WTC11 (cell line): ENCODE results near the gene MAPK7. TPM values are rescaled to one million over a fixed set of nuclear protein-coding genes. Genes with fewer than 3 reads are reported as not detected.
A peak's percentile ranks its signal among the peaks of the same experiment; 100 is the strongest.

Experiments used
- ATAC-seq: fragments of 200-7000 bp; cut with Tn5 transposase; 2 replicates; pipeline ENCODE4 v1.10.0; 2021; ENCODE audit warnings: mild to moderate bottlenecking, moderate library complexity
- CTCF ChIA-PET: fragments of 300-600 bp; sonication (Branson Sonifier 250); formaldehyde crosslinking; loops from one replicate; lab custom pipeline; 2021; ENCODE audit warnings: antibody characterized with exemption; lab: Charles Lee
- POLR2A ChIA-PET: fragments of 350-600 bp; sonication (Branson Sonifier 250); formaldehyde crosslinking; loops from one replicate; lab custom pipeline; 2021; ENCODE audit warnings: antibody characterized with exemption; lab: Charles Lee
- DNase-seq: peaks from one replicate; pipeline ENCODE4 v3.0.0; 2021; ENCODE audit warnings: low spot score
- H3K27ac Mint-ChIP-seq: 2 replicates; pipeline ENCODE4 v1.8.0; 2021; ENCODE audit warnings: mixed read lengths
- H3K27me3 Mint-ChIP-seq: 2 replicates; pipeline ENCODE4 v1.8.0; 2021; ENCODE audit warnings: low read depth, mild to moderate bottlenecking, moderate library complexity, mixed read lengths
- H3K36me3 Mint-ChIP-seq: 2 replicates; pipeline ENCODE4 v1.8.0; 2021; ENCODE audit warnings: mixed read lengths
- H3K4me1 Mint-ChIP-seq: 2 replicates; pipeline ENCODE4 v1.8.0; 2022; ENCODE audit warnings: mixed read lengths
- H3K4me3 Mint-ChIP-seq: 2 replicates; pipeline ENCODE4 v1.8.0; 2021; ENCODE audit warnings: mild to moderate bottlenecking, moderate library complexity, mixed read lengths
- H3K9me3 Mint-ChIP-seq: 2 replicates; pipeline ENCODE4 v1.8.0; 2021; ENCODE audit warnings: mixed read lengths
- CTCF ChIP-seq: fragments of 200-600 bp; IDR thresholded peaks from 2 replicates; pipeline ENCODE4 v1.8.0; 2022; ENCODE audit warnings: antibody characterized with exemption
- E2F5 ChIP-seq: sonication (generic); formaldehyde crosslinking; IDR thresholded peaks from 2 replicates; pipeline ENCODE4 v1.8.1; 2022; ENCODE audit warnings: mild to moderate bottlenecking, moderate library complexity, missing genetic modification reagents
- FOXJ3 ChIP-seq: sonication (generic); formaldehyde crosslinking; IDR thresholded peaks from 2 replicates; pipeline ENCODE4 v1.9.0; 2021; ENCODE audit warnings: missing genetic modification reagents, mild to moderate bottlenecking, borderline replicate concordance
- FOXK1 ChIP-seq: sonication (generic); formaldehyde crosslinking; IDR thresholded peaks from 2 replicates; pipeline ENCODE4 v1.8.0; 2022; ENCODE audit warnings: mild to moderate bottlenecking, moderate library complexity, missing genetic modification reagents
- FOXP1 ChIP-seq: sonication (generic); formaldehyde crosslinking; IDR thresholded peaks from 2 replicates; pipeline ENCODE4 v1.8.0; 2022; ENCODE audit warnings: missing genetic modification reagents, mild to moderate bottlenecking, moderate library complexity, borderline replicate concordance
- GRHL2 ChIP-seq: fragments of 250-450 bp; sonication (Bioruptor Pico); IDR thresholded peaks from 2 replicates; pipeline ENCODE4 v1.8.0; 2022; ENCODE audit warnings: mild to moderate bottlenecking, moderate library complexity; ENCODE audit not compliant: insufficient replicate concordance, severe bottlenecking
- HMGA2 ChIP-seq: fragments of 250-450 bp; sonication (Bioruptor Pico); IDR thresholded peaks from 2 replicates; pipeline ENCODE4 v1.4.0; 2021; ENCODE audit warnings: mild to moderate bottlenecking, moderate library complexity
- JUN ChIP-seq: sonication (generic); formaldehyde crosslinking; IDR thresholded peaks from 2 replicates; pipeline ENCODE4 v1.8.0; 2023; ENCODE audit warnings: mild to moderate bottlenecking, missing genetic modification reagents
- NFATC4 ChIP-seq: fragments of 250-450 bp; sonication (Bioruptor Pico); IDR thresholded peaks from 2 replicates; pipeline ENCODE4 v1.9.0; 2021; ENCODE audit warnings: mild to moderate bottlenecking
- NFYB ChIP-seq: sonication (generic); formaldehyde crosslinking; conservative IDR thresholded peaks from 2 replicates; pipeline ENCODE4 v1.8.0; 2022; ENCODE audit warnings: low read depth, missing genetic modification reagents
- NR3C1 ChIP-seq: sonication (generic); formaldehyde crosslinking; conservative IDR thresholded peaks from 2 replicates; pipeline ENCODE4 v1.8.1; 2023; ENCODE audit warnings: low read depth, mild to moderate bottlenecking, missing genetic modification reagents
- RELA ChIP-seq: sonication (generic); formaldehyde crosslinking; IDR thresholded peaks from 2 replicates; pipeline ENCODE4 v1.8.1; 2022; ENCODE audit warnings: missing genetic modification reagents, mild to moderate bottlenecking, borderline replicate concordance
- RORB ChIP-seq: fragments of 250-450 bp; sonication (Bioruptor Pico); IDR thresholded peaks from 2 replicates; pipeline ENCODE4 v1.9.0; 2021; ENCODE audit warnings: mild to moderate bottlenecking
- SMAD3 ChIP-seq: sonication (generic); formaldehyde crosslinking; IDR thresholded peaks from 2 replicates; pipeline ENCODE4 v1.8.0; 2022; ENCODE audit warnings: missing genetic modification reagents, mild to moderate bottlenecking, borderline replicate concordance
- USF1 ChIP-seq: sonication (generic); formaldehyde crosslinking; IDR thresholded peaks from 2 replicates; pipeline ENCODE4 v1.8.0; 2022; ENCODE audit warnings: mild to moderate bottlenecking, missing genetic modification reagents
- ZNF121 ChIP-seq: sonication (generic); formaldehyde crosslinking; IDR thresholded peaks from 2 replicates; pipeline ENCODE4 v1.8.0; 2023; ENCODE audit warnings: missing genetic modification reagents
- ZNF232 ChIP-seq: sonication (generic); formaldehyde crosslinking; IDR thresholded peaks from 2 replicates; pipeline ENCODE4 v1.8.0; 2022; ENCODE audit warnings: mild to moderate bottlenecking, missing genetic modification reagents
- ZNF396 ChIP-seq: fragments of 250-450 bp; sonication (Bioruptor Pico); IDR thresholded peaks from 2 replicates; pipeline ENCODE4 v1.8.0; 2021; ENCODE audit warnings: mild to moderate bottlenecking, moderate library complexity, borderline replicate concordance
- ZNF423 ChIP-seq: fragments of 250-450 bp; sonication (Bioruptor Pico); IDR thresholded peaks from 2 replicates; pipeline ENCODE4 v2.1.2; 2022; ENCODE audit warnings: mild to moderate bottlenecking, moderate library complexity
- ZNF512 ChIP-seq: sonication (generic); formaldehyde crosslinking; IDR thresholded peaks from 2 replicates; pipeline ENCODE4 v1.8.1; 2022; ENCODE audit warnings: missing genetic modification reagents, borderline replicate concordance
- total RNA-seq: library from RNA; stranded (reverse); gene quantifications from 3 replicates; pipeline ENCODE4 v1.2.3, GENCODE V29; 2021
- TF ChIP-seq, protein P1 (sequence below): sonication (generic); formaldehyde crosslinking; IDR thresholded peaks from 2 replicates; pipeline ENCODE4 v1.8.1; 2023; ENCODE audit warnings: mild to moderate bottlenecking, moderate library complexity, missing genetic modification reagents
- TF ChIP-seq, protein P2 (sequence below): fragments of 250-450 bp; sonication (Bioruptor Pico); IDR thresholded peaks from 2 replicates; pipeline ENCODE4 v2.1.2; 2022; ENCODE audit warnings: mild to moderate bottlenecking, moderate library complexity
- TF ChIP-seq, protein P3 (sequence below): sonication (generic); formaldehyde crosslinking; IDR thresholded peaks from 2 replicates; pipeline ENCODE4 v1.8.0; 2023; ENCODE audit warnings: missing genetic modification reagents
- TF ChIP-seq, protein P4 (sequence below): sonication (generic); formaldehyde crosslinking; IDR thresholded peaks from 2 replicates; pipeline ENCODE4 v1.8.0; 2022; ENCODE audit warnings: mild to moderate bottlenecking, missing genetic modification reagents
- TF ChIP-seq, protein P5 (sequence below): fragments of 250-450 bp; sonication (Bioruptor Pico); conservative IDR thresholded peaks from 2 replicates; pipeline ENCODE4 v1.9.0; 2021; ENCODE audit warnings: mild to moderate bottlenecking

MAPK7 gene
- total RNA-seq, 1 experiment from 2014 or later = 38.5 TPM

DNA sequence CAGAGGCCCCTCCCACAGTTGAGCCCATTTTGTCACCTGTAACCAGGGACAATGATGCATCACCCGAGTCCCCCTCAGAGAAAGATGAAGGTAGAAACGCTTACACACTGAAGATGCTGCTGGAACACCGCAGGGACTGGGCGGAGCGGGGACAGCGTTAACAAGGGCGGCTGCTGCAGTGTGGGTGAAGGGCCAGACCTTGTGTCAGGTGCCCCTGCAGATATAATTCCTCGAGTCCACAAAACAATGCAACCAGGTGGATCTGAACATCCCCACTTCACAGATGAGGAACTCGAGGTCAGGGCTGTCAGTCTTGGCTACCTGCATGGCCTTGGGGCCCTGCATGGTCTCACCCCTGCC, 6.3 kb upstream of the MAPK7 start:
- H3K27me3 Mint-ChIP-seq = no peaks in the 10 kb centered on the region
- ChIA-PET POLR2A (no interaction called here), CTCF (interaction anchor here (0.6 to 1.6 kb wide), 2 partner anchors 9 to 389 kb away, joined by 3 to 5 read pairs; partner anchors contain the start of gene B9D1)
- no peak for ATAC-seq
- H3K27ac Mint-ChIP-seq = no peak overlapping the region
- peaks cover 6% of the 10 kb centered on the region for H3K4me1 Mint-ChIP-seq
- TF ChIP-seq FOXK1 (no peak), ZNF232 (CRISPR knock-in tag) (no peak), FOXP1 (no peak), ZNF121 (no peak), NFYB (no peak), SMAD3 (CRISPR knock-in tag) (no peak), FOXJ3 (no peak), CTCF (no peak), E2F5 (CRISPR knock-in tag) (no peak), ZNF512 (no peak), GRHL2 (no peak), NFATC4 (no peak)
- TF ChIP-seq, protein P1, sequence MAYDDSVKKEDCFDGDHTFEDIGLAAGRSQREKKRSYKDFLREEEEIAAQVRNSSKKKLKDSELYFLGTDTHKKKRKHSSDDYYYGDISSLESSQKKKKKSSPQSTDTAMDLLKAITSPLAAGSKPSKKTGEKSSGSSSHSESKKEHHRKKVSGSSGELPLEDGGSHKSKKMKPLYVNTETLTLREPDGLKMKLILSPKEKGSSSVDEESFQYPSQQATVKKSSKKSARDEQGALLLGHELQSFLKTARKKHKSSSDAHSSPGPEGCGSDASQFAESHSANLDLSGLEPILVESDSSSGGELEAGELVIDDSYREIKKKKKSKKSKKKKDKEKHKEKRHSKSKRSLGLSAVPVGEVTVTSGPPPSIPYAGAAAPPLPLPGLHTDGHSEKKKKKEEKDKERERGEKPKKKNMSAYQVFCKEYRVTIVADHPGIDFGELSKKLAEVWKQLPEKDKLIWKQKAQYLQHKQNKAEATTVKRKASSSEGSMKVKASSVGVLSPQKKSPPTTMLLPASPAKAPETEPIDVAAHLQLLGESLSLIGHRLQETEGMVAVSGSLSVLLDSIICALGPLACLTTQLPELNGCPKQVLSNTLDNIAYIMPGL (CRISPR knock-in tag) = no peak
- TF ChIP-seq, protein P2, sequence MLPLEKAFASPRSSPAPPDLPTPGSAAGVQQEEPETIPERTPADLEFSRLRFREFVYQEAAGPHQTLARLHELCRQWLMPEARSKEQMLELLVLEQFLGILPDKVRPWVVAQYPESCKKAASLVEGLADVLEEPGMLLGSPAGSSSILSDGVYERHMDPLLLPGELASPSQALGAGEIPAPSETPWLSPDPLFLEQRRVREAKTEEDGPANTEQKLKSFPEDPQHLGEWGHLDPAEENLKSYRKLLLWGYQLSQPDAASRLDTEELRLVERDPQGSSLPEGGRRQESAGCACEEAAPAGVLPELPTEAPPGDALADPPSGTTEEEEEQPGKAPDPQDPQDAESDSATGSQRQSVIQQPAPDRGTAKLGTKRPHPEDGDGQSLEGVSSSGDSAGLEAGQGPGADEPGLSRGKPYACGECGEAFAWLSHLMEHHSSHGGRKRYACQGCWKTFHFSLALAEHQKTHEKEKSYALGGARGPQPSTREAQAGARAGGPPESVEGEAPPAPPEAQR = no peak
- TF ChIP-seq, protein P3, sequence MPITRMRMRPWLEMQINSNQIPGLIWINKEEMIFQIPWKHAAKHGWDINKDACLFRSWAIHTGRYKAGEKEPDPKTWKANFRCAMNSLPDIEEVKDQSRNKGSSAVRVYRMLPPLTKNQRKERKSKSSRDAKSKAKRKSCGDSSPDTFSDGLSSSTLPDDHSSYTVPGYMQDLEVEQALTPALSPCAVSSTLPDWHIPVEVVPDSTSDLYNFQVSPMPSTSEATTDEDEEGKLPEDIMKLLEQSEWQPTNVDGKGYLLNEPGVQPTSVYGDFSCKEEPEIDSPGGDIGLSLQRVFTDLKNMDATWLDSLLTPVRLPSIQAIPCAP (CRISPR knock-in tag) = no peak
- DNase-seq = no peak
- no peak overlapping the region for H3K4me3 Mint-ChIP-seq
- H3K36me3 Mint-ChIP-seq = no peaks in the 10 kb centered on the region
- no peaks in the 10 kb centered on the region for H3K9me3 Mint-ChIP-seq

DNA sequence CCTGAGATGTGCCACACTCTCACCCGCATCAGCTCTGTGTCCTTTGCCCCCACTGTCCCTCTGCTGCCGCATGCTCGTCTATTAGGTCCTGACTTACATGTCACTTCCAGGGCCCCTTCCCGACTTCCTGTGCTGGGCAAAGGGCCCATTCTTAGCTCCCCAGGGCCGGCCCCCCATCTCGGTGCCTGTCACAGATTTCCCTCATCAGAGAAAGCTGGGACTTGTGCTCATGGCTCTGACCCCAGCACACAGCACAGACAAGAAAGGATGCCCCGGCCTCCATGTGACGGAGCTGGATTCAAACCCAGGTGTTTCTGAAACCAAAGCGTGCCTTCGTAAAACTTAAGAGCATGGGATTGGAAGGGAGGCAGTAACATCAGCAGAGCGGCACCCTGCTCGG, 5.9 kb upstream of the MAPK7 start:
- H3K36me3 Mint-ChIP-seq = no peaks in the 10 kb centered on the region
- ChIA-PET CTCF (interaction anchor here (0.6 to 1.6 kb wide), 2 partner anchors 10 to 389 kb away, joined by 3 to 5 read pairs; partner anchors contain the start of gene B9D1), POLR2A (no interaction called here)
- H3K4me1 Mint-ChIP-seq = peaks cover 7% of the 10 kb centered on the region
- DNase-seq = no peak
- no peak for ATAC-seq
- no peaks in the 10 kb centered on the region for H3K27me3 Mint-ChIP-seq
- H3K9me3 Mint-ChIP-seq = no peaks in the 10 kb centered on the region
- H3K27ac Mint-ChIP-seq = peak overlapping the region; percentile 14; the same call in 1 of the 2 replicates
- no peak overlapping the region for H3K4me3 Mint-ChIP-seq
- TF ChIP-seq RELA (CRISPR knock-in tag) = no peak
- no peak for TF ChIP-seq ZNF396 (CRISPR knock-in tag)
- no peak for TF ChIP-seq NR3C1 (CRISPR knock-in tag)
- no peak for TF ChIP-seq JUN (CRISPR knock-in tag)
- TF ChIP-seq, protein P4, sequence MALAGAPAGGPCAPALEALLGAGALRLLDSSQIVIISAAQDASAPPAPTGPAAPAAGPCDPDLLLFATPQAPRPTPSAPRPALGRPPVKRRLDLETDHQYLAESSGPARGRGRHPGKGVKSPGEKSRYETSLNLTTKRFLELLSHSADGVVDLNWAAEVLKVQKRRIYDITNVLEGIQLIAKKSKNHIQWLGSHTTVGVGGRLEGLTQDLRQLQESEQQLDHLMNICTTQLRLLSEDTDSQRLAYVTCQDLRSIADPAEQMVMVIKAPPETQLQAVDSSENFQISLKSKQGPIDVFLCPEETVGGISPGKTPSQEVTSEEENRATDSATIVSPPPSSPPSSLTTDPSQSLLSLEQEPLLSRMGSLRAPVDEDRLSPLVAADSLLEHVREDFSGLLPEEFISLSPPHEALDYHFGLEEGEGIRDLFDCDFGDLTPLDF (CRISPR knock-in tag) = no peak
- TF ChIP-seq USF1 = no peak
- TF ChIP-seq HMGA2 (CRISPR knock-in tag) = no peak
- no peak for TF ChIP-seq ZNF423 (CRISPR knock-in tag)
- TF ChIP-seq, protein P5, sequence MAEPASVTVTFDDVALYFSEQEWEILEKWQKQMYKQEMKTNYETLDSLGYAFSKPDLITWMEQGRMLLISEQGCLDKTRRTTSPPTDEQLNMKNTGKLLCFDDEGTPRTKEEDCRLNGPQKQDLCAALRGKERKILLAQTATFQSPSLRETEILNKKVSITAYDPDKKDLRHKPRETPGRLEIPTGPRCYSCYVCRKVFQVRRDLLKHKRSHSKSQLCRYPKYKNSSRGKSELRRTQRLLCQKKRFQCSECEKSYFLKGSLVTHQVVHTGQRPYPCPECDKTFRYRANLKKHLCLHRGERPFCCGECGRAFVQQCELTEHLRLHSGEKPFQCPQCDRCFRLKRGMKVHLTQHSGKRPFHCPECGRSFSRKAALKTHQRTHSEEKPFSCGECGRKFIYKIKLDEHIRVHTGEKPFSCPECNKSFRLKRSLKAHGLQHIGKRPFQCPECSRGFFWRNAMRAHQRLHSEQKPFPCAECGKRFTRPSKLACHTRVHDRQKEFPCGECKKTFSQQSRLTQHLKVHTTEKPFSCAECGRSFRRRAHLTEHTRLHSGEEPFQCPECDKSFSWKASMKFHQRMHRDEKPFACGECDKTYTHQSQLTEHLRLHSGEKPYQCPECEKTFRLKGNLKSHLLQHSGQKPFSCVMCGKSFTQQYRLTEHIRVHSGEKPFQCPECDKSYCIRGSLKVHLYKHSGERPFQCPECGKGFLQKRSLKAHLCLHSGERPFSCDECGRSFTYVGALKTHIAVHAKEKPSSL (CRISPR knock-in tag) = no peak
- no peak for TF ChIP-seq RORB
